HepG2 (cell line): ENCODE results near the gene SERPIND1. TPM values are rescaled to one million over a fixed set of nuclear protein-coding genes. Genes with fewer than 3 reads are reported as not detected.

Experiments
- AHDC1 ChIP-seq: sonication (generic); formaldehyde crosslinking; IDR thresholded peaks from 2 replicates; pipeline ENCODE4 v1.5.1; 2020; ENCODE audit warnings: mild to moderate bottlenecking, missing genetic modification reagents, borderline replicate concordance
- FOXK2 ChIP-seq: fragments of 450-650 bp; IDR thresholded peaks from 2 replicates; pipeline ENCODE4 v1.6.1; 2016
- HNF4A ChIP-seq: sonication (generic); formaldehyde crosslinking; IDR thresholded peaks from 2 replicates; pipeline ENCODE4 v1.4.0; 2020; ENCODE audit warnings: missing genetic modification reagents
- ISL2 ChIP-seq: sonication (generic); formaldehyde crosslinking; IDR thresholded peaks from 2 replicates; pipeline ENCODE4 v1.5.0; 2020; ENCODE audit warnings: missing genetic modification reagents
- MAFF ChIP-seq: IDR thresholded peaks from 2 replicates; pipeline ENCODE4 v1.6.1; 2011; ENCODE audit warnings: low read depth, low read length, improper control_type of control experiment
- PITX1 ChIP-seq: sonication (generic); formaldehyde crosslinking; IDR thresholded peaks from 2 replicates; pipeline ENCODE4 v1.5.1; 2020; ENCODE audit warnings: mild to moderate bottlenecking, missing genetic modification reagents
- ZBTB42 ChIP-seq: sonication (generic); formaldehyde crosslinking; IDR thresholded peaks from 2 replicates; pipeline ENCODE4 v1.5.0; 2020; ENCODE audit warnings: mild to moderate bottlenecking, missing genetic modification reagents
- ZNF318 ChIP-seq: sonication (generic); formaldehyde crosslinking; IDR thresholded peaks from 2 replicates; pipeline ENCODE4 v1.4.0; 2020; ENCODE audit warnings: mild to moderate bottlenecking, missing genetic modification reagents
- ZNF33B ChIP-seq: sonication (generic); formaldehyde crosslinking; IDR thresholded peaks from 2 replicates; pipeline ENCODE4 v1.5.1; 2020; ENCODE audit warnings: mild to moderate bottlenecking, missing genetic modification reagents
- ZNF350 ChIP-seq: sonication (generic); formaldehyde crosslinking; IDR thresholded peaks from 2 replicates; pipeline ENCODE4 v1.4.0; 2020; ENCODE audit warnings: mild to moderate bottlenecking, low read depth, missing genetic modification reagents, borderline replicate concordance
- ZNF460 ChIP-seq: sonication (generic); formaldehyde crosslinking; IDR thresholded peaks from 2 replicates; pipeline ENCODE4 v1.5.1; 2020; ENCODE audit warnings: missing genetic modification reagents, mild to moderate bottlenecking, borderline replicate concordance
- ZNF530 ChIP-seq: sonication (generic); formaldehyde crosslinking; IDR thresholded peaks from 2 replicates; pipeline ENCODE4 v1.5.0; 2020; ENCODE audit warnings: low read depth, mild to moderate bottlenecking, missing genetic modification reagents
- ZNF781 ChIP-seq: sonication (generic); formaldehyde crosslinking; IDR thresholded peaks from 2 replicates; pipeline ENCODE4 v1.5.1; 2020; ENCODE audit warnings: borderline replicate concordance, mild to moderate bottlenecking, missing genetic modification reagents; ENCODE audit errors: not compliant biosample characterization
- ZNF816 ChIP-seq: sonication (generic); formaldehyde crosslinking; IDR thresholded peaks from 2 replicates; pipeline ENCODE4 v1.8.0; 2022; ENCODE audit warnings: missing genetic modification reagents, mild to moderate bottlenecking, borderline replicate concordance
- polyA plus RNA-seq, 8 experiments: library from polyadenylated mRNA; depleted of rRNA in 3 of 8; stranded (reverse) in 7 of 8; unstranded in 1 of 8; fragments of >200 nt; fragmentation: Illumina TruSeq in 4 of 8; extraction: Trizol in 4 of 8; gene quantifications; 2 replicates each; pipeline versions ENCODE4 v1.2.1 to v1.2.3, GENCODE V29; 2011 to 2016; ENCODE audit warnings: low read depth in 4 of 8, missing spikeins in 1 of 8, mixed read lengths in 1 of 8; ENCODE audit not compliant: insufficient read depth in 1 of 8
- total RNA-seq, 5 experiments: library from RNA; depleted of rRNA; stranded (reverse); fragments of >200 nt; fragmentation: Illumina TruSeq; extraction: Trizol; gene quantifications; 2 replicates each; pipeline ENCODE4 v1.2.3, GENCODE V29; 2016; ENCODE audit warnings: low read depth in 1 of 5

The SERPIND1 gene
- total and polyA plus RNA-seq, 2 of the 13 experiments (the other 11 are each of a cell fraction or from before 2014, with no cell fraction given): 111 to 350 TPM

- TF ChIP-seq MAFF: no peak
- no peak for TF ChIP-seq ZNF33B (CRISPR knock-in tag)
- 0 out of 2 replicates have a peak, but pooled peaks have one; percentile 30 for TF ChIP-seq HNF4A (CRISPR knock-in tag)
- TF ChIP-seq ZNF318: no peak
- no peak for TF ChIP-seq ZBTB42
- no peak for TF ChIP-seq ZNF350 (CRISPR knock-in tag)
- no peak for TF ChIP-seq ZNF530 (CRISPR knock-in tag)
- TF ChIP-seq ZNF460 (CRISPR knock-in tag): no peak
- no peak for TF ChIP-seq ZNF816
- TF ChIP-seq AHDC1 (CRISPR knock-in tag): no peak
- peak; percentile 40; the same call in 1 of the 2 replicates for TF ChIP-seq PITX1 (CRISPR knock-in tag)
- no peak for TF ChIP-seq ZNF781 (CRISPR knock-in tag)
- TF ChIP-seq FOXK2: no peak
- peak; percentile 75 for TF ChIP-seq ISL2 (CRISPR knock-in tag)
These were observed 2.9 kb downstream of the SERPIND1 start (continued) for GRCh38 chr22:20776624-20777405.
